K562 (cell line): ENCODE data around the gene B4GALNT3. TPM values are rescaled to one million over a fixed set of nuclear protein-coding genes. Genes with fewer than 3 reads are reported as not detected.

Experiments used
- ATAC-seq: fragments of 200-7000 bp; cut with Tn5 transposase; 3 replicates; pipeline ENCODE4 v1.9.1; 2020; ENCODE audit warnings: moderate library complexity
- BruUV-seq: library from RNA; stranded (reverse); fragments of 400-500 nt; replicated peaks from 2 replicates; lab custom pipeline; 2021; lab: Mats Ljungman, UMichigan
- CTCF ChIA-PET: fragments of 300-600 bp; formaldehyde crosslinking; extraction: SDS; loops from one replicate; lab custom pipeline; 2021; ENCODE audit warnings: low intra/inter-chr PET ratio; lab: Yijun Ruan, JAX
- POLR2A ChIA-PET: fragments of 300-600, 350-650 bp; sonication (Branson Sonifier 250); formaldehyde crosslinking; extraction: SDS; loops from one replicate; lab custom pipeline; 2021; ENCODE audit warnings: antibody characterized with exemption, inconsistent platforms; lab: Yijun Ruan, JAX
- DNase-seq, 4 experiments: peaks; one replicate each; pipeline versions ENCODE4 v3.0.0 to v3.0.0-alpha.2; 2011 to 2018; ENCODE audit warnings: low spot score in 3 of 4, mixed read lengths in 3 of 4; ENCODE audit errors: extremely low read depth in 1 of 4
- FAIRE-seq: peaks from 2 replicates; lab custom pipeline; 2011; peaks lifted over from hg19 to GRCh38; lab: Jason Lieb, UNC
- H2AFZ ChIP-seq: 2 replicates; pipeline ENCODE4 v1.6.0; 2011; ENCODE audit warnings: low read depth, low read length, control low read depth, inconsistent platforms
- H3K27ac ChIP-seq: fragments of 200-600 bp; 3 replicates; pipeline ENCODE4 v1.8.0; 2011; ENCODE audit warnings: low read depth, mild to moderate bottlenecking, control low read depth, inconsistent platforms, low read length, moderate library complexity, mixed read lengths; ENCODE audit errors: extremely low read depth
- H3K27me3 ChIP-seq, 2 experiments: fragments of 300-600 bp in 1 of 2; 2 replicates in 1 of 2; 3 replicates in 1 of 2; pipeline versions ENCODE4 v1.6.0 to v1.8.0; 2011; ENCODE audit warnings: inconsistent platforms in 2 of 2, low read length in 2 of 2, mild to moderate bottlenecking in 1 of 2, mixed read lengths in 1 of 2, moderate library complexity in 1 of 2; ENCODE audit not compliant: control insufficient read depth in 2 of 2, insufficient read depth in 2 of 2
- H3K36me3 ChIP-seq: fragments of 300-600 bp; 3 replicates; pipeline ENCODE4 v1.8.0; 2011; ENCODE audit warnings: mild to moderate bottlenecking, low read length, inconsistent platforms; ENCODE audit not compliant: control insufficient read depth, insufficient read depth
- H3K4me1 ChIP-seq, 2 experiments: fragments of 200-600 bp in 1 of 2; replicated peaks in 1 of 2; 2 replicates in 1 of 2; 3 replicates in 1 of 2; pipeline versions ENCODE4 v1.5.1 to v1.8.0; 2011; ENCODE audit warnings: inconsistent platforms in 2 of 2, low read length in 2 of 2, mild to moderate bottlenecking in 1 of 2, mixed read lengths in 1 of 2, moderate library complexity in 1 of 2; ENCODE audit not compliant: control insufficient read depth in 2 of 2, insufficient read depth in 2 of 2
- H3K4me2 ChIP-seq: 2 replicates; pipeline ENCODE4 v1.6.1; 2011; ENCODE audit warnings: low read length, control low read depth, inconsistent platforms, mixed read lengths; ENCODE audit not compliant: insufficient read depth
- H3K4me3 ChIP-seq: fragments of 200-600 bp; sonication (generic), shearing (Covaris generic); 2 replicates; pipeline ENCODE4 v1.5.1; 2016; ENCODE audit warnings: control low read depth, inconsistent platforms
- H3K79me2 ChIP-seq: fragments of 200-600 bp; 3 replicates; pipeline ENCODE4 v1.8.0; 2011; ENCODE audit warnings: low read length, inconsistent platforms; ENCODE audit not compliant: control insufficient read depth, insufficient read depth
- H3K9ac ChIP-seq, 2 experiments: 2 replicates each; pipeline versions ENCODE4 v1.6.0 to v1.6.1; 2011; ENCODE audit warnings: low read depth in 2 of 2, low read length in 2 of 2, control low read depth in 1 of 2, inconsistent platforms in 1 of 2, mild to moderate bottlenecking in 1 of 2, mixed read lengths in 1 of 2; ENCODE audit not compliant: insufficient read depth in 1 of 2
- H3K9me1 ChIP-seq: one replicate; pipeline ENCODE4 v1.6.0; 2011; ENCODE audit warnings: inconsistent platforms, mild to moderate bottlenecking, low read length, moderate library complexity; ENCODE audit not compliant: control insufficient read depth, insufficient read depth
- H3K9me3 ChIP-seq: replicated peaks from 2 replicates; pipeline ENCODE4 v1.5.1; 2011; ENCODE audit warnings: low read depth, low read length, inconsistent platforms; ENCODE audit not compliant: control insufficient read depth, insufficient read depth
- H4K20me1 ChIP-seq: replicated peaks from 2 replicates; pipeline ENCODE4 v1.6.1; 2011; ENCODE audit warnings: low read length, inconsistent platforms, mixed read lengths; ENCODE audit not compliant: control insufficient read depth, insufficient read depth
- CREM ChIP-seq: IDR thresholded peaks from 2 replicates; pipeline ENCODE4 v1.6.1; 2014; ENCODE audit warnings: antibody characterized with exemption, low read depth
- ZC3H8 ChIP-seq: fragments of 450-650 bp; IDR thresholded peaks from 2 replicates; pipeline ENCODE4 v1.6.1; 2017
- ZNF282 ChIP-seq: sonication (generic); formaldehyde crosslinking; IDR thresholded peaks from 2 replicates; pipeline ENCODE4 v1.8.1; 2023; ENCODE audit warnings: missing genetic modification reagents
- WGBS: fragments of 100-300 bp; shearing (Covaris generic); methylation state at CpG from one replicate; pipeline ENCODE4 v1.1.6; 2016; ENCODE audit warnings: low coverage, mixed read lengths; ENCODE audit not compliant: insufficient coverage; ENCODE audit errors: missing lambda C conversion rate; 5-methylcytosine and 5-hydroxymethylcytosine counted together
- in situ Hi-C: fragments of 300-500 bp; cut with MboI; formaldehyde crosslinking; loops from 4 replicates; pipeline ENCODE4 v1.15.0; 2018; ENCODE audit warnings: inconsistent platforms, mixed read lengths
- intact Hi-C: fragments of 100-400 bp; cut with micrococcal nuclease; formaldehyde crosslinking; loops from 2 replicates; pipeline ENCODE4 v1.14.2; 2022
- polyA plus RNA-seq, 8 experiments: library from polyadenylated mRNA; depleted of rRNA in 4 of 8; stranded (reverse) in 5 of 8; unstranded in 3 of 8; fragments of >200 nt; fragmentation: Nextera tagmentation in 2 of 8; fragmentation: Illumina TruSeq in 1 of 8; extraction: Ambion mirVana in 2 of 8; extraction: Trizol in 1 of 8; gene quantifications; 2 replicates each; pipeline versions ENCODE4 v1.2.1 to v1.2.3, GENCODE V29; 2011 to 2014; ENCODE audit warnings: inconsistent platforms in 1 of 8, missing spikeins in 1 of 8
- total RNA-seq, 7 experiments: library from RNA; depleted of rRNA in 6 of 7; stranded (reverse); fragments of >200 nt in 6 of 7; fragmentation: Illumina TruSeq in 2 of 7; extraction: Trizol in 2 of 7; gene quantifications; 2 replicates each; pipeline versions ENCODE4 v1.2.1 to v1.2.3, GENCODE V29; 2011 to 2021; ENCODE audit warnings: low replicate concordance in 1 of 7
- TF ChIP-seq, protein P1 (sequence below), 2 experiments: fragments of 450-650 bp; conservative IDR thresholded peaks; 2 replicates each; pipeline ENCODE4 v1.6.1; 2017; ENCODE audit warnings: mild to moderate bottlenecking in 2 of 2, moderate library complexity in 2 of 2
- TF ChIP-seq, protein P2 (sequence below), 2 experiments: fragments of 450-650 bp in 1 of 2; sonication (generic) in 1 of 2; formaldehyde crosslinking in 1 of 2; IDR thresholded peaks; 2 replicates each; pipeline versions ENCODE4 v1.7.1 to v1.9.0; 2016 to 2022; ENCODE audit warnings: inconsistent platforms in 1 of 2, mild to moderate bottlenecking in 1 of 2, missing genetic modification reagents in 1 of 2

Gene B4GALNT3
- total and polyA plus RNA-seq, 9 of the 15 experiments (the other 6 are each of a cell fraction or from before 2014, with no cell fraction given) = 0.04 to 0.36 (median 0.10) TPM; not detected in 6

DNA sequence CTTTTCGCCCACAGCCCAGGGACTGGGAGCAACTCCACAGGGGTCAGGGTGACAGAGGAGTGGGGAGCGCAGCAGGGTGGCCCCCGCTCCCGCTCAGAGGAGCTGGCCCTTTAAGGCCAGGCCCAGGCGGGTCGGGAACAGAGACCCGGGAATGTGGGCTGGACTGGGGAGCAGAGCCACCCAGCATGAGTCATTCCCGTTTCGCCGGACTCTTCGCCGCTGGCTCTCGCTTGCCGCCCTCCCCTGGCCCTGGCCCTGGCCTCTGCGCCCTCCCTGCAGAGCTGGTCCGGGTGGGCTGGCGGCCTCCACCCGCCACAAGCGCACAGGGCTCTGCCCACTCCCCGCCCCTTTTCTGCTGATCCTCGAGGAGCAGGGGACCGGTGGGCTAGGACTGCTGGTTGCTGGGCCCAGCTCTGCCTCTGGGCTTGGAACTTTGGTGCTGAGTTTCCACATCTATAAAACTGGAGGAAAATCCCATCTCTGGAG lies 110.7 kb downstream of the B4GALNT3 start:
- CTCF ChIA-PET = interaction anchor here (1.2 to 2.4 kb wide), 4 partner anchors 181 to 379 kb away, joined by 3 to 20 read pairs (median 14); partner anchors contain the start of genes RAD52 and WNK1
- TF ChIP-seq, protein P1, sequence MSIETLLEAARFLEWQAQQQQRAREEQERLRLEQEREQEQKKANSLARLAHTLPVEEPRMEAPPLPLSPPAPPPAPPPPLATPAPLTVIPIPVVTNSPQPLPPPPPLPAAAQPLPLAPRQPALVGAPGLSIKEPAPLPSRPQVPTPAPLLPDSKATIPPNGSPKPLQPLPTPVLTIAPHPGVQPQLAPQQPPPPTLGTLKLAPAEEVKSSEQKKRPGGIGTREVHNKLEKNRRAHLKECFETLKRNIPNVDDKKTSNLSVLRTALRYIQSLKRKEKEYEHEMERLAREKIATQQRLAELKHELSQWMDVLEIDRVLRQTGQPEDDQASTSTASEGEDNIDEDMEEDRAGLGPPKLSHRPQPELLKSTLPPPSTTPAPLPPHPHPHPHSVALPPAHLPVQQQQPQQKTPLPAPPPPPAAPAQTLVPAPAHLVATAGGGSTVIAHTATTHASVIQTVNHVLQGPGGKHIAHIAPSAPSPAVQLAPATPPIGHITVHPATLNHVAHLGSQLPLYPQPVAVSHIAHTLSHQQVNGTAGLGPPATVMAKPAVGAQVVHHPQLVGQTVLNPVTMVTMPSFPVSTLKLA (conservative IDR thresholded peaks at IDR 0.05) = 0 out of 4 replicates have a peak, but pooled peaks of 1 of the 2 experiments have one; percentile 1
- no peak for TF ChIP-seq ZC3H8
- TF ChIP-seq, protein P2, sequence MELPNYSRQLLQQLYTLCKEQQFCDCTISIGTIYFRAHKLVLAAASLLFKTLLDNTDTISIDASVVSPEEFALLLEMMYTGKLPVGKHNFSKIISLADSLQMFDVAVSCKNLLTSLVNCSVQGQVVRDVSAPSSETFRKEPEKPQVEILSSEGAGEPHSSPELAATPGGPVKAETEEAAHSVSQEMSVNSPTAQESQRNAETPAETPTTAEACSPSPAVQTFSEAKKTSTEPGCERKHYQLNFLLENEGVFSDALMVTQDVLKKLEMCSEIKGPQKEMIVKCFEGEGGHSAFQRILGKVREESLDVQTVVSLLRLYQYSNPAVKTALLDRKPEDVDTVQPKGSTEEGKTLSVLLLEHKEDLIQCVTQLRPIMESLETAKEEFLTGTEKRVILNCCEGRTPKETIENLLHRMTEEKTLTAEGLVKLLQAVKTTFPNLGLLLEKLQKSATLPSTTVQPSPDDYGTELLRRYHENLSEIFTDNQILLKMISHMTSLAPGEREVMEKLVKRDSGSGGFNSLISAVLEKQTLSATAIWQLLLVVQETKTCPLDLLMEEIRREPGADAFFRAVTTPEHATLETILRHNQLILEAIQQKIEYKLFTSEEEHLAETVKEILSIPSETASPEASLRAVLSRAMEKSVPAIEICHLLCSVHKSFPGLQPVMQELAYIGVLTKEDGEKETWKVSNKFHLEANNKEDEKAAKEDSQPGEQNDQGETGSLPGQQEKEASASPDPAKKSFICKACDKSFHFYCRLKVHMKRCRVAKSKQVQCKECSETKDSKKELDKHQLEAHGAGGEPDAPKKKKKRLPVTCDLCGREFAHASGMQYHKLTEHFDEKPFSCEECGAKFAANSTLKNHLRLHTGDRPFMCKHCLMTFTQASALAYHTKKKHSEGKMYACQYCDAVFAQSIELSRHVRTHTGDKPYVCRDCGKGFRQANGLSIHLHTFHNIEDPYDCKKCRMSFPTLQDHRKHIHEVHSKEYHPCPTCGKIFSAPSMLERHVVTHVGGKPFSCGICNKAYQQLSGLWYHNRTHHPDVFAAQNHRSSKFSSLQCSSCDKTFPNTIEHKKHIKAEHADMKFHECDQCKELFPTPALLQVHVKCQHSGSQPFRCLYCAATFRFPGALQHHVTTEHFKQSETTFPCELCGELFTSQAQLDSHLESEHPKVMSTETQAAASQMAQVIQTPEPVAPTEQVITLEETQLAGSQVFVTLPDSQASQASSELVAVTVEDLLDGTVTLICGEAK (IDR thresholded peaks at IDR 0.05) = no peak
- TF ChIP-seq, protein P2 (CRISPR knock-in tag; IDR thresholded peaks at IDR 0.05) = no peak
- TF ChIP-seq ZNF282 (CRISPR knock-in tag) = no peak
- 0 out of 2 replicates have a peak, but pooled peaks have one; percentile 3 for TF ChIP-seq CREM

More for the DNA sequence above, 110.7 kb downstream of the B4GALNT3 start:
- no peaks in the 10 kb centered on the region for H3K79me2 ChIP-seq
- H3K9me1 ChIP-seq = no peaks in the 10 kb centered on the region
- H3K36me3 ChIP-seq = no peaks in the 10 kb centered on the region
- POLR2A ChIA-PET = interaction anchor here (0.6 to 1.2 kb wide), 6 partner anchors 177 to 524 kb away, joined by 3 to 5 read pairs (median 3); partner anchors contain the start of gene WNK1
- 12% methylated on average over 14 of the region's 22 CpGs for WGBS
- in situ Hi-C loops = loop anchor here (5.0 to 25.0 kb wide), 3 partner anchors 182 to 1017 kb away; partner anchors contain the start of genes FBXL14, RAD52 and WNK1
- no peak for FAIRE-seq
- intact Hi-C loops = loop anchor here (5.0 to 10.0 kb wide), 3 partner anchors 377 to 1034 kb away; partner anchors contain the start of gene RAD52
- peak; percentile 68 for ATAC-seq
- H2AFZ ChIP-seq = peak overlapping the region; percentile 81
- no peaks in the 10 kb centered on the region for H3K27me3 ChIP-seq
- peak; percentile 62 to 73 (median 70) for DNase-seq
- H3K9ac ChIP-seq = peak overlapping the region; percentile 21 to 85; a peak in 3 of 4 replicates
- BruUV-seq = no TSS peak
- peak overlapping the region; percentile 56 for H3K4me3 ChIP-seq
- H3K27ac ChIP-seq = peak overlapping the region; percentile 34; the same call in 1 of the 3 replicates
- peak overlapping the region; percentile 80 for H3K4me2 ChIP-seq
- no peaks in the 10 kb centered on the region for H4K20me1 ChIP-seq
- H3K4me1 ChIP-seq = peaks cover 15 to 44% of the 10 kb centered on the region in 2 experiments; a peak in 4 of 5 replicates
- H3K9me3 ChIP-seq = no peaks in the 10 kb centered on the region
